Measurements from ENCODE around the gene UGT1A1. TPM values are rescaled to one million over a fixed set of nuclear protein-coding genes. Genes with fewer than 3 reads are reported as not detected.

The UGT1A1 gene
- total and polyA plus RNA-seq, 10 of the 15 experiments (the other 5 are each of a cell fraction or from before 2014, with no cell fraction given) = not detected

DNA sequence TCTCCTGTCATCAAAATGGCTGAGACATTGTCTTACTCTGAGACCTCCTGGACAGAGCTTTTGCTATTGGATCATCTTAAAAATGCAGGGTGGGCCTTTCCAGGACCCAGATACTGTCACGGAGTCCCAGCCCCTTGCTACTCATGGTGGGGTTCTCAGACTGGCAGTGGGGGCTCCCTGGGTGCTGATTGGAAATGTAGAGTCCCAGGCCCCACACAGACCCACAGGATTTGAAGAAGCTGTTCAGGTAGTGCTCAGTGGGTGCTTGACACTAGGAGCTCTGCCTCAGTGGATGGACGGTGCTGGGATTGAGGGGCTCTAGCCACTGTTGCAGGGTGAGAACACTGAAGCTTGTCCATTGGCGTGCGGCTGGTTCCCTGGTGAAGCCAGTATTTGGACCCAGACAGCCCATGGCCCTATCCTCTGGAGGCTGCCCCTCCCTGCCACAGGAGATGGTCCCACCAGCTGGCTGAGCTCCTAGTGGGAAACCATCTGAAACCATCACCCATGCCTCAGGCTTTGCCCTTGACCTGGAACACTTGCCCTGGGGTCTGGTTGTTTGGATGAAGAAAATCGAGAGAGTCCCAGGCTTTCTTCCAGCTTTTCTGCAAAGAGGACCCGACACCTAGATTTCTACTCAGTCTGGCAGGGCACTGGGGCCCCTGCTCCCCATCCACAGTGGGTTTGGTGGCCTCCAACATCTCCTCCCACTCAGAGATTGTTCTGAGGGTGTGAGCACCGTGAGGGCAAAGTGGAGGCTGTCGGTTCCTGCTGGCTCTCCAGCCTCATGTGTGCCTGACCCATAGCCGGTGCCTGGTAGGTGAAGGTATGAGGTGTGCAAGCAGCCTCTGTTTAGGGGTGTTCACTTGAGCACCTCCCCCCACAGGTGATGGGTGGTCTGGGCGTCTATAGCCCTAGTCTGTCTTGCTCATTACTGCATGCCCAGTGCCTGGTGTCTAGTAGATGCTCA, 48.2 kb downstream of the UGT1A1 start:
- FAIRE-seq (no peak), DNase-seq (ENCODE audit: low read depth, low spot score) (no peak), ATAC-seq (no peak)
- in situ Hi-C loops (cut with MboI) = no loop called here
- ChIA-PET CTCF (no interaction called here), RAD21 (ENCODE audit: unreplicated experiment) (no interaction called here), SMC1A (ENCODE audit: uncharacterized antibody, unreplicated experiment) (no interaction called here), POLR2A (no interaction called here)
- no peaks in the 10 kb centered on the region for H3K36me3 ChIP-seq (ENCODE audit: control insufficient read depth in 2 of 2, insufficient read depth in 2 of 2, low read length in 1 of 2)
- TF ChIP-seq CREM (IDR thresholded peaks at IDR 0.05; ENCODE audit: low read depth) (no peak), SMAD5 (IDR thresholded peaks at IDR 0.05; ENCODE audit: low read depth) (no peak), EED (IDR thresholded peaks at IDR 0.05; ENCODE audit: low read depth) (no peak), MTA2 (IDR thresholded peaks at IDR 0.05; ENCODE audit: low read depth) (no peak), SUZ12 (IDR thresholded peaks at IDR 0.05; ENCODE audit: unreplicated experiment) (no peak), NRF1 (conservative IDR thresholded peaks at IDR 0.05; ENCODE audit: low read depth, low read length) (no peak), POU2F2 (IDR thresholded peaks at IDR 0.05; ENCODE audit: borderline replicate concordance, low read depth, low read length) (no peak), SIX5 (IDR thresholded peaks at IDR 0.05; ENCODE audit: low read depth, low read length, severe bottlenecking) (no peak), CBX3 (IDR thresholded peaks at IDR 0.05; ENCODE audit: borderline replicate concordance, low read depth) (no peak)
- TF ChIP-seq, protein P1, sequence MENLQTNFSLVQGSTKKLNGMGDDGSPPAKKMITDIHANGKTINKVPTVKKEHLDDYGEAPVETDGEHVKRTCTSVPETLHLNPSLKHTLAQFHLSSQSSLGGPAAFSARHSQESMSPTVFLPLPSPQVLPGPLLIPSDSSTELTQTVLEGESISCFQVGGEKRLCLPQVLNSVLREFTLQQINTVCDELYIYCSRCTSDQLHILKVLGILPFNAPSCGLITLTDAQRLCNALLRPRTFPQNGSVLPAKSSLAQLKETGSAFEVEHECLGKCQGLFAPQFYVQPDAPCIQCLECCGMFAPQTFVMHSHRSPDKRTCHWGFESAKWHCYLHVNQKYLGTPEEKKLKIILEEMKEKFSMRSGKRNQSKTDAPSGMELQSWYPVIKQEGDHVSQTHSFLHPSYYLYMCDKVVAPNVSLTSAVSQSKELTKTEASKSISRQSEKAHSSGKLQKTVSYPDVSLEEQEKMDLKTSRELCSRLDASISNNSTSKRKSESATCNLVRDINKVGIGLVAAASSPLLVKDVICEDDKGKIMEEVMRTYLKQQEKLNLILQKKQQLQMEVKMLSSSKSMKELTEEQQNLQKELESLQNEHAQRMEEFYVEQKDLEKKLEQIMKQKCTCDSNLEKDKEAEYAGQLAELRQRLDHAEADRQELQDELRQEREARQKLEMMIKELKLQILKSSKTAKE (IDR thresholded peaks at IDR 0.05; ENCODE audit: low read depth, poor library complexity, severe bottlenecking) = no peak
- TF ChIP-seq, protein P2, sequence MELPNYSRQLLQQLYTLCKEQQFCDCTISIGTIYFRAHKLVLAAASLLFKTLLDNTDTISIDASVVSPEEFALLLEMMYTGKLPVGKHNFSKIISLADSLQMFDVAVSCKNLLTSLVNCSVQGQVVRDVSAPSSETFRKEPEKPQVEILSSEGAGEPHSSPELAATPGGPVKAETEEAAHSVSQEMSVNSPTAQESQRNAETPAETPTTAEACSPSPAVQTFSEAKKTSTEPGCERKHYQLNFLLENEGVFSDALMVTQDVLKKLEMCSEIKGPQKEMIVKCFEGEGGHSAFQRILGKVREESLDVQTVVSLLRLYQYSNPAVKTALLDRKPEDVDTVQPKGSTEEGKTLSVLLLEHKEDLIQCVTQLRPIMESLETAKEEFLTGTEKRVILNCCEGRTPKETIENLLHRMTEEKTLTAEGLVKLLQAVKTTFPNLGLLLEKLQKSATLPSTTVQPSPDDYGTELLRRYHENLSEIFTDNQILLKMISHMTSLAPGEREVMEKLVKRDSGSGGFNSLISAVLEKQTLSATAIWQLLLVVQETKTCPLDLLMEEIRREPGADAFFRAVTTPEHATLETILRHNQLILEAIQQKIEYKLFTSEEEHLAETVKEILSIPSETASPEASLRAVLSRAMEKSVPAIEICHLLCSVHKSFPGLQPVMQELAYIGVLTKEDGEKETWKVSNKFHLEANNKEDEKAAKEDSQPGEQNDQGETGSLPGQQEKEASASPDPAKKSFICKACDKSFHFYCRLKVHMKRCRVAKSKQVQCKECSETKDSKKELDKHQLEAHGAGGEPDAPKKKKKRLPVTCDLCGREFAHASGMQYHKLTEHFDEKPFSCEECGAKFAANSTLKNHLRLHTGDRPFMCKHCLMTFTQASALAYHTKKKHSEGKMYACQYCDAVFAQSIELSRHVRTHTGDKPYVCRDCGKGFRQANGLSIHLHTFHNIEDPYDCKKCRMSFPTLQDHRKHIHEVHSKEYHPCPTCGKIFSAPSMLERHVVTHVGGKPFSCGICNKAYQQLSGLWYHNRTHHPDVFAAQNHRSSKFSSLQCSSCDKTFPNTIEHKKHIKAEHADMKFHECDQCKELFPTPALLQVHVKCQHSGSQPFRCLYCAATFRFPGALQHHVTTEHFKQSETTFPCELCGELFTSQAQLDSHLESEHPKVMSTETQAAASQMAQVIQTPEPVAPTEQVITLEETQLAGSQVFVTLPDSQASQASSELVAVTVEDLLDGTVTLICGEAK (IDR thresholded peaks at IDR 0.05; ENCODE audit: borderline replicate concordance) = no peak
- BruUV-seq (replicated peaks) = no TSS peak
- H3K4me2 ChIP-seq (ENCODE audit: control insufficient read depth, insufficient read depth) = no peak overlapping the region
- WGBS (ENCODE audit: insufficient coverage, insufficient replicate concordance, low lambda C conversion rate, missing lambda C conversion rate) = 25% methylated on average over 10 of the region's 10 CpGs
- no peaks in the 10 kb centered on the region; a peak in 2 of 4 replicates for H3K27me3 ChIP-seq (replicated peaks in 1 of 2; ENCODE audit: control insufficient read depth in 2 of 2, insufficient read depth in 2 of 2, low read length in 1 of 2)
- H3K9ac ChIP-seq (ENCODE audit: control insufficient read depth, insufficient read depth, low read length) = no peak overlapping the region
- no peaks in the 10 kb centered on the region for H3K9me3 ChIP-seq (replicated peaks; ENCODE audit: control insufficient read depth, insufficient read depth, low read length)
- H3K4me1 ChIP-seq (ENCODE audit: control insufficient read depth, insufficient read depth, low read length) = no peaks in the 10 kb centered on the region
- H4K20me1 ChIP-seq (ENCODE audit: control insufficient read depth, insufficient read depth) = no peaks in the 10 kb centered on the region
- H3K4me3 ChIP-seq = no peak overlapping the region
- no peak overlapping the region for H3K27ac ChIP-seq (ENCODE audit: control insufficient read depth, insufficient read depth)
- intact Hi-C loops (cut with micrococcal nuclease; ENCODE audit: unreplicated experiment) = no loop called here
- no peaks in the 10 kb centered on the region for H3K79me2 ChIP-seq (ENCODE audit: control insufficient read depth, insufficient read depth, low read length)
- H2AFZ ChIP-seq (ENCODE audit: control insufficient read depth, low read depth, low read length) = no peak overlapping the region

Data from GM12878 (cell line).